NCI-H1105 treated with DMSO at 0.1 percent for 48 hours (cell line): ENCODE results near the gene CXCL1.

Experiments
- DNase-seq: peaks from one replicate; lab custom pipeline; 2025; lab: John Stamatoyannopoulos, UW

Gene CXCL1

DNA sequence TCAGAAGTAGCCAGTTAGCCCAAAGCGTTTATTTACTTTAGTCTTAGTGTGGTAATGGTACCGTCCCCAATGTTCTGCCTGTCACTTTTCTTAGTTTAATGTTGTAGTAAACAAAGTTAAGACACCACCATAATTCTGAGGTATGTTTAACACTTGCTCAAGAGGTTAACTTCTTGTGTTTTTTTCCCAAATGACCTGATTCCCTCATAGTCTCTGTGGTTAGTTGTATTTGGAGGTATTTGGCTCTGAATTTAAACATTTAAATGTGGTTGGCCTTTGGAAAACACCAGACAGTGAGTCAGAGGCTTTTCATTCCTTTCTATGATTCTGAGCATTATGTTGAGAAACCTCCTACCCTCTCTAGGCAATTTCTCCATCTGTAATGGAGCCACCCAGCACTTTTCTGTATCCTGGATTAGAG is 47.9 kb downstream of the CXCL1 start:
- no peak for DNase-seq

DNA sequence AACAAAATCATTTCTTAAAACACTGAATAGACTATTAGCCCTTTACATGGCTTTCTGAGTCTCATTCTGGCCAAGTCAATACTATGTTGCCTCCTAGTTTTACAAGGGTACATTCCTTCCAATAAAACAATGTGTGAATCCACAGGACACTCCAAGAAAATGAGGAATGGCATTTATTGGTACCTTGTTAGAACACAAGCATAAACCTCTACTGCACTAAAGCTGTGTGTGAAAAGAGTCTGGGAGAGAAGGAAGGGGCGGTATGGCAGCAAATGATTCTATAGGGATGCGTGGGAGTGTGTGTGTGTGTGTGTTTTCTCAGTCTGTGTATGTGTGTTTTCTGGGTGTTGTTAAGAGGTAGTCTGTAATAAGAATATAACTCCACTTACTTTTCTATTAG is 48.9 kb downstream of the CXCL1 start:
- no peak for DNase-seq

DNA sequence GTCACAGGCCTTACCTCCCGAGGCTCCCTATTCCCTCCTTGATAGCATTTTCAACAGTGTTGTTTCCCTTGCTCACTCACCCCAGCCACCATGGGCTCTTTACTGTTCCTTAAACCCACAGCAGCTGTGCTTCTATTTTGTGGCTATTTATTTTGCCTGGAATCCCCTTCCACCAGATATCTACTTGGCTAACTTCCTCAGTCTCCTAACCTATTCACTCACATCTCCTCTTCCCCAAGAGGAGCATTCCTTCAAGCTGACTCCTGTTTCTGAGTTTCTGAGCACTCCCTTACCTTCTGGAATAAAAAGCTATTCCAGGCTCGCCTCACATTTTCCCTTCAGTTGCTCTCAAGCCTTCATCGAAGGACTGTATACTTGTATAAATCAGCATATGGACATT is 50.5 kb downstream of the CXCL1 start:
- DNase-seq, result no peak
